IMR-90 (cell line): ENCODE measurements around the gene DCAF15. TPM values are rescaled to one million over a fixed set of nuclear protein-coding genes. Genes with fewer than 3 reads are reported as not detected.

Source experiments
- polyA plus RNA-seq, 3 experiments: library from polyadenylated mRNA; depleted of rRNA; stranded (reverse); fragments of >200 nt; gene quantifications; 2 replicates each; pipeline ENCODE4 v1.2.3, GENCODE V29; 2012; ENCODE audit warnings: low replicate concordance in 1 of 3
- total RNA-seq: library from RNA; depleted of rRNA; stranded (reverse); fragments of >200 nt; gene quantifications from 2 replicates; pipeline ENCODE4 v1.2.3, GENCODE V29; 2012; rRNA removed

DCAF15 gene
- total and polyA plus RNA-seq, 2 of the 4 experiments (the other 2 are of a cell fraction) = 6.8 to 31.0 TPM

Other genes with a start within 250 kb of the DCAF15 start
- gene MRI1, start 188.0 kb upstream of the DCAF15 start, total RNA-seq = 26.7 and 28.9 TPM in 2 replicates
- gene MRI1, start 188.0 kb upstream of the DCAF15 start, polyA plus RNA-seq (2012; rRNA removed) = 37.6 and 45.5 TPM in 2 replicates
- 61.3 and 68.3 TPM in 2 replicates for gene C19orf53, start 178.1 kb upstream of the DCAF15 start, total RNA-seq
- gene C19orf53, start 178.1 kb upstream of the DCAF15 start, polyA plus RNA-seq (2012; rRNA removed) = 290 and 349 TPM in 2 replicates
- gene ZSWIM4, start 157.1 kb upstream of the DCAF15 start, total RNA-seq = 1.9 and 2.2 TPM in 2 replicates
- 6.2 and 7.6 TPM in 2 replicates for gene ZSWIM4, start 157.1 kb upstream of the DCAF15 start, polyA plus RNA-seq (2012; rRNA removed)
- not detected in 2 replicates for gene NANOS3, start 75.4 kb upstream of the DCAF15 start, total RNA-seq
- 0.63 and 0.85 TPM in 2 replicates for gene NANOS3, start 75.4 kb upstream of the DCAF15 start, polyA plus RNA-seq (2012; rRNA removed)
- gene BRME1, start 46.4 kb upstream of the DCAF15 start, total RNA-seq = 0.18 and 0.28 TPM in 2 replicates
- gene BRME1, start 46.4 kb upstream of the DCAF15 start, polyA plus RNA-seq (2012; rRNA removed) = 0.38 and 0.56 TPM in 2 replicates
- 3.9 and 4.1 TPM in 2 replicates for gene CC2D1A, start 46.3 kb upstream of the DCAF15 start, total RNA-seq
- 12.4 and 14.7 TPM in 2 replicates for gene CC2D1A, start 46.3 kb upstream of the DCAF15 start, polyA plus RNA-seq (2012; rRNA removed)
- gene PODNL1, start 14.1 kb upstream of the DCAF15 start, total RNA-seq = under 0.01 TPM in 2 replicates
- 2.3 and 2.4 TPM in 2 replicates for gene PODNL1, start 14.1 kb upstream of the DCAF15 start, polyA plus RNA-seq (2012; rRNA removed)
- gene RFX1, start 53.8 kb downstream of the DCAF15 start, total RNA-seq = 0.36 and 0.83 TPM in 2 replicates
- gene RFX1, start 53.8 kb downstream of the DCAF15 start, polyA plus RNA-seq (2012; rRNA removed) = 3.1 TPM in 2 replicates
- not detected in 2 replicates for gene RLN3, start 75.6 kb downstream of the DCAF15 start, total RNA-seq
- not detected in 2 replicates for gene RLN3, start 75.6 kb downstream of the DCAF15 start, polyA plus RNA-seq (2012; rRNA removed)
- gene IL27RA, start 79.3 kb downstream of the DCAF15 start, total RNA-seq = 2.8 and 2.9 TPM in 2 replicates
- 4.7 and 5.1 TPM in 2 replicates for gene IL27RA, start 79.3 kb downstream of the DCAF15 start, polyA plus RNA-seq (2012; rRNA removed)
- under 0.01 and 0.18 TPM in 2 replicates for gene PALM3, start 109.6 kb downstream of the DCAF15 start, total RNA-seq
- 0.52 and 0.84 TPM in 2 replicates for gene PALM3, start 109.6 kb downstream of the DCAF15 start, polyA plus RNA-seq (2012; rRNA removed)
- under 0.01 TPM in 2 replicates for gene MISP3, start 120.3 kb downstream of the DCAF15 start, total RNA-seq
- gene MISP3, start 120.3 kb downstream of the DCAF15 start, polyA plus RNA-seq (2012; rRNA removed) = 0.68 and 0.86 TPM in 2 replicates
- gene C19orf67, start 133.3 kb downstream of the DCAF15 start, total RNA-seq = not detected in 2 replicates
- gene C19orf67, start 133.3 kb downstream of the DCAF15 start, polyA plus RNA-seq (2012; rRNA removed) = not detected in 2 replicates
- 6.5 and 7.5 TPM in 2 replicates for gene SAMD1, start 138.2 kb downstream of the DCAF15 start, total RNA-seq
- gene SAMD1, start 138.2 kb downstream of the DCAF15 start, polyA plus RNA-seq (2012; rRNA removed) = 14.1 and 16.3 TPM in 2 replicates
- 18.1 TPM in 2 replicates for gene PRKACA, start 165.3 kb downstream of the DCAF15 start, total RNA-seq
- gene PRKACA, start 165.3 kb downstream of the DCAF15 start, polyA plus RNA-seq (2012; rRNA removed) = 67.1 and 94.5 TPM in 2 replicates
- 10.4 and 13.1 TPM in 2 replicates for gene ASF1B, start 184.1 kb downstream of the DCAF15 start, total RNA-seq
- gene ASF1B, start 184.1 kb downstream of the DCAF15 start, polyA plus RNA-seq (2012; rRNA removed) = 11.3 and 12.1 TPM in 2 replicates